Prostate gland (tissue), 2 donors: ENCODE data around the gene LAMA3. TPM values are rescaled to one million over a fixed set of nuclear protein-coding genes. Genes with fewer than 3 reads are reported as not detected.

Source experiments
- DNase-seq: peaks from one replicate; pipeline ENCODE4 v3.0.0-alpha.2; 2019; ENCODE audit warnings: low spot score
- H3K27ac ChIP-seq, 2 donors: fragments of 200-600 bp; sonication (generic); 2 replicates each; pipeline ENCODE4 v1.5.1; 2017 to 2019
- H3K27me3 ChIP-seq: fragments of 200-600 bp; sonication (generic); replicated peaks from 2 replicates; pipeline ENCODE4 v1.5.1; 2019; ENCODE audit not compliant: insufficient read depth
- H3K36me3 ChIP-seq, 2 donors: fragments of 200-600 bp; sonication (generic); 1 replicate in 1 of 2; 2 replicates in 1 of 2; pipeline versions ENCODE4 v1.5.1 to v1.8.1; 2017 to 2019
- H3K4me1 ChIP-seq: fragments of 200-600 bp; sonication (generic); replicated peaks from 2 replicates; pipeline ENCODE4 v1.5.1; 2019
- H3K4me3 ChIP-seq, 2 donors: fragments of 200-600 bp; sonication (generic); 2 replicates each; pipeline ENCODE4 v1.5.1; 2017 to 2019
- H3K9me3 ChIP-seq: fragments of 200-600 bp; sonication (generic); 2 replicates; pipeline ENCODE4 v1.5.1; 2017
- POLR2A ChIP-seq: fragments of 450-650 bp; IDR thresholded peaks from one replicate; pipeline ENCODE4 v1.6.1; 2016; ENCODE audit warnings: antibody characterized with exemption, mild to moderate bottlenecking
- POLR2AphosphoS5 ChIP-seq: sonication (generic); formaldehyde crosslinking; IDR thresholded peaks from one replicate; pipeline ENCODE4 v1.6.1; 2017; ENCODE audit warnings: antibody characterized with exemption
- WGBS: methylation state at CpG from one replicate; pipeline ENCODE4 v1.1.5; 2018; 5-methylcytosine and 5-hydroxymethylcytosine counted together
- intact Hi-C: fragments of 100-400 bp; cut with DNase I; formaldehyde crosslinking; loops from one replicate; pipeline ENCODE4 v1.14.2; 2022
- total RNA-seq, 2 donors: library from RNA; depleted of rRNA; stranded (reverse); fragments of >200 nt; gene quantifications; one replicate each; pipeline ENCODE4 v1.1.0, GENCODE V29; 2016
- TF ChIP-seq, protein P1 (sequence below), 4 experiments: fragments of 200-600 bp in 2 of 4; fragments of 450-650 bp in 2 of 4; sonication (generic) in 2 of 4; IDR thresholded peaks; 1 replicate in 3 of 4; 2 replicates in 1 of 4; pipeline ENCODE4 v1.5.1; 2016 to 2019; ENCODE audit warnings: antibody characterized with exemption in 4 of 4, mild to moderate bottlenecking in 2 of 4, moderate library complexity in 2 of 4

LAMA3 gene
- total RNA-seq, 2 donors from 2014 or later, result 31.3 to 35.9 TPM

DNA sequence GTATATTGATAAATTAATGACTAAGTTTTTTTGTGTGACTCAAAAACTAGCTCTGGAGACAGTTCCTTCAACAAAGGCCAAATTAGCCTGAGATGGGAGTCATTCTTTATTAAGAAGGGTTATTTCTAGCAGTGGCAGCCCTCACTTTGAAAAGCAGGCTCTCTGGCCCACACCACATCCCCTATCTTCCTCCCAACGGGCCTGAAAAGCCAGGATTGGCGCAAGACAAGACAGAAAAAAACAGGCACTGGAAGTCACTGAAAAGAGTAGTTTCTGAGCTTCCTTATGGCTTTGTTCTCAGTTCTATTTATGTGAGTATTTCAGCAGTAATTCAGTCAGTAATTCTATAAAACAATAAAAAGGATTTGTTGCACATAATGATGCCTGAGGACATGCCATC is 149.0 kb downstream of the LAMA3 start:
- Histone ChIP-seq H3K9me3 (no peaks in the 10 kb centered on the region), H3K4me3 (no peak overlapping the region)
- intact Hi-C loops, result no loop called here

DNA sequence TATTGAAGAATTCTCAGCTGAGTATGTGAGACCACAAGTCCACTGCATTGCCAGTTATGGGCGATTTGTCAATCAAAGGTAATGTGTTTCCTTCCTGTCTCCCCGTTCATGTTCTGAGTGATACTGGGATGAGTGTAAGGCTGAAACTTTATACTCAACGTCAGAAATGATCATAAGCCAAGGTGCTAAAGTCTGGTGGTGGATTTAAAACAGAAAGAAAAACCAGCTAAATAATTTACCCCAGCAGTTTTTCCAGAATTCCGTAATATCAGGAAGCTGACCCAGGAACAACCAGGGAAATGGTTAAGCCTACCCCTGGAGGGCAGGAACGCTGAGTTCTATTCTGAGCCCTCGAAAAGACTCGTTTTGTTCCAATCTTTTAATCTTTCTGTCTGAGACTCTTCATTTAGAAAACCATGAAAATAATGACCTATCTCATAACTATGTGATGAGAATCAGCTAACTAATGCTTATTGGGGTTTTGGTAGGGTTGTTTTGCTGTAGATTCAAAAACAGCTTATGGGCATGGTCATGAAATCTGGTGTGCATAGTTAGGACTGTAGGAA is 149.6 kb downstream of the LAMA3 start:
- WGBS, result 29% methylated on average over 7 of the region's 7 CpGs
- Histone ChIP-seq H3K36me3 (no peaks in the 10 kb centered on the region), H3K4me3 (no peak overlapping the region), H3K27ac (peak overlapping the region in 1 of 2 donors; percentile 28), H3K9me3 (no peaks in the 10 kb centered on the region), H3K4me1 (no peaks in the 10 kb centered on the region), H3K27me3 (no peaks in the 10 kb centered on the region)
- TF ChIP-seq POLR2A (no peak), POLR2AphosphoS5 (no peak)
- TF ChIP-seq, protein P1, sequence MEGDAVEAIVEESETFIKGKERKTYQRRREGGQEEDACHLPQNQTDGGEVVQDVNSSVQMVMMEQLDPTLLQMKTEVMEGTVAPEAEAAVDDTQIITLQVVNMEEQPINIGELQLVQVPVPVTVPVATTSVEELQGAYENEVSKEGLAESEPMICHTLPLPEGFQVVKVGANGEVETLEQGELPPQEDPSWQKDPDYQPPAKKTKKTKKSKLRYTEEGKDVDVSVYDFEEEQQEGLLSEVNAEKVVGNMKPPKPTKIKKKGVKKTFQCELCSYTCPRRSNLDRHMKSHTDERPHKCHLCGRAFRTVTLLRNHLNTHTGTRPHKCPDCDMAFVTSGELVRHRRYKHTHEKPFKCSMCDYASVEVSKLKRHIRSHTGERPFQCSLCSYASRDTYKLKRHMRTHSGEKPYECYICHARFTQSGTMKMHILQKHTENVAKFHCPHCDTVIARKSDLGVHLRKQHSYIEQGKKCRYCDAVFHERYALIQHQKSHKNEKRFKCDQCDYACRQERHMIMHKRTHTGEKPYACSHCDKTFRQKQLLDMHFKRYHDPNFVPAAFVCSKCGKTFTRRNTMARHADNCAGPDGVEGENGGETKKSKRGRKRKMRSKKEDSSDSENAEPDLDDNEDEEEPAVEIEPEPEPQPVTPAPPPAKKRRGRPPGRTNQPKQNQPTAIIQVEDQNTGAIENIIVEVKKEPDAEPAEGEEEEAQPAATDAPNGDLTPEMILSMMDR (IDR thresholded peaks at IDR 0.05), result no peak
- intact Hi-C loops, result no loop called here
- DNase-seq, result no peak

More for the DNA sequence above, 149.0 kb downstream of the LAMA3 start:
- TF ChIP-seq POLR2AphosphoS5, result no peak
- no peak for TF ChIP-seq POLR2A
- TF ChIP-seq, protein P1 (IDR thresholded peaks at IDR 0.05), result no peak
- H3K36me3 ChIP-seq, result no peaks in the 10 kb centered on the region
- H3K4me1 ChIP-seq, result no peaks in the 10 kb centered on the region
- DNase-seq, result no peak
- 28% methylated on average over 2 of the region's 2 CpGs for WGBS
- H3K27ac ChIP-seq, result no peak overlapping the region
- H3K27me3 ChIP-seq, result no peaks in the 10 kb centered on the region

DNA sequence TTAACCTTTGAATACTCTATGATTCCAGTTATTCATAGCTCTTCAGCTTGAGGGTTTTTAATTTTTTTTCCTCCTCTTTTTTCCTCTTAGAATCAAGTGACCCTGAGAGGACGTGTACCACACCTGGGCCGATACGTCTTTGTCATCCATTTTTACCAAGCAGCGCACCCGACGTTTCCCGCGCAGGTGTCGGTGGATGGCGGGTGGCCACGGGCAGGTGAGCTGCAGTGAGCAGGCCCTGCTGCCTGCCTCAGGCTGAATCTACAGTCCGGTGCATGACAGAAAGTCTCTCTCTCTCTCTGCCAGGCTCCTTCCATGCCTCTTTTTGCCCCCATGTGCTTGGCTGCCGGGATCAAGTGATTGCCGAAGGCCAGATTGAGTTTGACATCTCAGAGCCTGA is 153.1 kb downstream of the LAMA3 start:
- intact Hi-C loops, result no loop called here
- Histone ChIP-seq H3K4me3 (no peak overlapping the region), H3K9me3 (no peaks in the 10 kb centered on the region), H3K4me1 (no peaks in the 10 kb centered on the region), H3K27ac (no peak overlapping the region), H3K27me3 (no peaks in the 10 kb centered on the region), H3K36me3 (no peaks in the 10 kb centered on the region)
- WGBS, result 95% methylated on average over 14 of the region's 14 CpGs
- DNase-seq, result no peak
- TF ChIP-seq, protein P1 (IDR thresholded peaks at IDR 0.05), result no peak
- no peak for TF ChIP-seq POLR2A
- TF ChIP-seq POLR2AphosphoS5, result no peak

DNA sequence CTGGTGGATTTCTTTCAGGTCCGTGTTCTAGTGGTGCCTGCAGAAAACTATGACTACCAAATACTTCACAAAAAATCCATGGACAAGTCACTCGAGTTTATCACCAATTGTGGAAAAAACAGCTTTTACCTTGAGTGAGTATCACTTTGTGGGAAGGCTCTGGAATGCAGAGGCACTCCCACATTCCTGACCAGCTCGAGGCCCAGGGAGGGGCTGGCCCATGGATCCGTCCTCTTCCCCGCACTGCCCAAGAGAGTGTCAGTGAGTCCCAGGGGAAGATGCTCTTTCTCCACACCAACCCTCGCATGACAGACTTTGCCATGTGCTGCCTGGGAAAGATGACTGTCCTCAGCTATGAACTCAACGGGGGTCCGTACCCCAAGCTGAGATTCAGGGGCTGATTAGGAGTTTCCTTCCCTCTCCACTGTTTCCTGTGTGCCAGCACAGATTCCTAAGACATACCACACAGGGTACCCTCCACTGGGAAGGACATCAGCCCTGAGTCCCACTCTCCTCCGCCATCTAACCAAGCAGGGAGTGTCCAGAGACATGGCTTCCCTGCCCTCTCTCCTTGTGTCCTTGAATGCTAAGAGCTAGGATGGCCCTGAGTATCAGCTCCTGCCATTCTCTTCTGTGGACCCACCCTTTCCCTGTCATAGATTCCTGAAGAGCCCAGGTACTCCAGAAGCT is 155.9 kb downstream of the LAMA3 start:
- no peak for TF ChIP-seq POLR2A
- TF ChIP-seq, protein P1 (IDR thresholded peaks at IDR 0.05), result no peak
- TF ChIP-seq POLR2AphosphoS5, result no peak
- intact Hi-C loops, result no loop called here
- no peaks in the 10 kb centered on the region for H3K4me1 ChIP-seq
- H3K27ac ChIP-seq, result no peak overlapping the region
- DNase-seq, result no peak
- WGBS, result 70% methylated on average over 9 of the region's 9 CpGs
- H3K4me3 ChIP-seq, result no peak overlapping the region
- no peaks in the 10 kb centered on the region for H3K27me3 ChIP-seq
- H3K36me3 ChIP-seq, result no peaks in the 10 kb centered on the region
- no peaks in the 10 kb centered on the region for H3K9me3 ChIP-seq
